Small intestine (tissue), 7 donors: ENCODE results near the gene ZNF575. TPM values are rescaled to one million over a fixed set of nuclear protein-coding genes. Genes with fewer than 3 reads are reported as not detected.

Experiments used
- DNase-seq, 2 donors: peaks; one replicate each; pipeline versions ENCODE4 v3.0.0 to v3.0.0-alpha.2; 2013
- FAIRE-seq: peaks from 2 replicates; lab custom pipeline; 2012; peaks lifted over from hg19 to GRCh38; lab: Jason Lieb, UNC
- H3K27ac ChIP-seq, 3 donors: one replicate each; pipeline ENCODE4 v1.5.1; 2013; ENCODE audit warnings: low read length in 2 of 3, mild to moderate bottlenecking in 2 of 3, control low read depth in 1 of 3, inconsistent platforms in 1 of 3, low read depth in 1 of 3, moderate library complexity in 1 of 3
- H3K27me3 ChIP-seq, 3 donors: one replicate each; pipeline ENCODE4 v1.6.1; 2013; ENCODE audit warnings: low read length in 3 of 3, inconsistent platforms in 1 of 3; ENCODE audit not compliant: control insufficient read depth in 3 of 3, insufficient read depth in 3 of 3
- H3K36me3 ChIP-seq, 3 donors: one replicate each; pipeline ENCODE4 v1.6.1; 2013; ENCODE audit warnings: low read length in 3 of 3, inconsistent platforms in 1 of 3, low read depth in 1 of 3, mild to moderate bottlenecking in 1 of 3, moderate library complexity in 1 of 3; ENCODE audit not compliant: control insufficient read depth in 3 of 3, insufficient read depth in 2 of 3
- H3K4me1 ChIP-seq, 3 donors: one replicate each; pipeline ENCODE4 v1.6.1; 2013; ENCODE audit warnings: low read length in 2 of 3, inconsistent platforms in 1 of 3, low read depth in 1 of 3, mild to moderate bottlenecking in 1 of 3, moderate library complexity in 1 of 3; ENCODE audit not compliant: control insufficient read depth in 3 of 3, insufficient read depth in 2 of 3
- H3K4me3 ChIP-seq, 3 donors: one replicate each; pipeline ENCODE4 v1.5.1; 2013; ENCODE audit warnings: low read length in 3 of 3, control low read depth in 1 of 3, inconsistent platforms in 1 of 3, low read depth in 1 of 3, mild to moderate bottlenecking in 1 of 3, moderate library complexity in 1 of 3
- H3K9me3 ChIP-seq, 2 donors: one replicate each; pipeline ENCODE4 v1.6.1; 2013; ENCODE audit warnings: low read depth in 1 of 2, low read length in 1 of 2; ENCODE audit not compliant: control insufficient read depth in 2 of 2, insufficient read depth in 1 of 2
- WGBS, 3 donors: extraction: QIAGEN DNeasy Blood & Tissue Kit; methylation state at CpG; one replicate each; pipeline ENCODE4 v1.1.7; 2013; 5-methylcytosine and 5-hydroxymethylcytosine counted together
- polyA plus RNA-seq, 4 donors: library from polyadenylated mRNA; stranded (reverse) in 3 of 4; unstranded in 1 of 4; fragments of 200-250 nt in 3 of 4; fragments of 120-200 nt in 1 of 4; gene quantifications; one replicate each; pipeline versions ENCODE4 v1.2.1 to v1.2.3, GENCODE V29; 2013
- donor health status: healthy with polysubstance abuse.
- donor health status: control.
- donor health status: control.
- donor health status: Bipolar disorder and iron deficiency.
- donor health status: healthy.

Gene ZNF575
- polyA plus RNA-seq, 4 donors: 1.1 to 4.5 (median 1.9) TPM

- Histone ChIP-seq H3K36me3 (peaks cover 5 to 72% (median 8%) of the 10 kb centered on the region in 3 donors), H3K9me3 (no peaks in the 10 kb centered on the region), H3K4me3 (no peak overlapping the region), H3K27ac (no peak overlapping the region), H3K4me1 (no peaks in the 10 kb centered on the region), H3K27me3 (no peaks in the 10 kb centered on the region)
- whole genome bisulfite sequencing, 3 donors: 84 to 93% (median 90%) methylated on average over 3 of the region's 3 CpGs
- DNase-seq: no peak
- no peak for FAIRE-seq
Measured at GRCh38 chr19:43552198-43552450, 19.1 kb downstream of the ZNF575 start.

GRCh38 chr19:43552616-43553015 is 19.6 kb downstream of the ZNF575 start:
- no peaks in the 10 kb centered on the region for H3K27me3 ChIP-seq
- H3K27ac ChIP-seq: no peak overlapping the region
- WGBS, 3 donors: 71 to 91% (median 87%) methylated on average over 3 of the region's 3 CpGs
- H3K4me3 ChIP-seq: no peak overlapping the region
- FAIRE-seq (no peak), DNase-seq (no peak)
- H3K9me3 ChIP-seq: no peaks in the 10 kb centered on the region
- H3K4me1 ChIP-seq: no peaks in the 10 kb centered on the region
- H3K36me3 ChIP-seq: peaks cover 5 to 67% (median 8%) of the 10 kb centered on the region in 3 donors

- FAIRE-seq: no peak
- Histone ChIP-seq H3K36me3 (peaks cover 5 to 71% (median 8%) of the 10 kb centered on the region in 3 donors), H3K27me3 (no peaks in the 10 kb centered on the region), H3K4me1 (no peaks in the 10 kb centered on the region), H3K4me3 (no peak overlapping the region), H3K27ac (no peak overlapping the region), H3K9me3 (no peaks in the 10 kb centered on the region)
- no peak for DNase-seq
- 74 to 91% (median 85%) methylated on average over 4 of the region's 4 CpGs for WGBS, 3 donors
Measured at GRCh38 chr19:43553656-43554055, 20.7 kb downstream of the ZNF575 start.

GRCh38 chr19:43554317-43554895 is 21.4 kb downstream of the ZNF575 start:
- no peaks in the 10 kb centered on the region for H3K27me3 ChIP-seq
- no peaks in the 10 kb centered on the region for H3K9me3 ChIP-seq
- no peak for FAIRE-seq
- no peak overlapping the region for H3K27ac ChIP-seq
- 97% methylated on average over 15 of the region's 15 CpGs for WGBS, 3 donors
- H3K36me3 ChIP-seq: peaks cover 5 to 71% (median 8%) of the 10 kb centered on the region in 3 donors
- no peak for DNase-seq
- no peaks in the 10 kb centered on the region for H3K4me1 ChIP-seq
- no peak overlapping the region for H3K4me3 ChIP-seq

GRCh38 chr19:43555185-43555770 is 22.3 kb downstream of the ZNF575 start:
- H3K4me3 ChIP-seq: no peak overlapping the region
- H3K27me3 ChIP-seq: no peaks in the 10 kb centered on the region
- FAIRE-seq (no peak), DNase-seq (peak; percentile 79 to 80)
- no peak overlapping the region for H3K27ac ChIP-seq
- no peaks in the 10 kb centered on the region for H3K9me3 ChIP-seq
- H3K4me1 ChIP-seq: no peaks in the 10 kb centered on the region
- 40 to 45% (median 43%) methylated on average over 8 of the region's 8 CpGs for WGBS, 3 donors
- H3K36me3 ChIP-seq: peaks cover 5 to 71% (median 8%) of the 10 kb centered on the region in 3 donors

- Histone ChIP-seq H3K4me1 (no peaks in the 10 kb centered on the region), H3K36me3 (peaks cover 0 to 53% (median 0%) of the 10 kb centered on the region in 3 donors), H3K27ac (no peak overlapping the region), H3K9me3 (no peaks in the 10 kb centered on the region), H3K4me3 (no peak overlapping the region), H3K27me3 (no peaks in the 10 kb centered on the region)
- 76 to 82% (median 80%) methylated on average over 6 of the region's 6 CpGs for WGBS, 3 donors
- FAIRE-seq: no peak
- no peak for DNase-seq
Measured at GRCh38 chr19:43560687-43561086, 27.7 kb downstream of the ZNF575 start.

GRCh38 chr19:43561139-43561970 is 28.4 kb downstream of the ZNF575 start:
- 90 to 94% (median 92%) methylated on average over 12 of the region's 12 CpGs for WGBS, 3 donors
- Histone ChIP-seq H3K27ac (no peak overlapping the region), H3K27me3 (no peaks in the 10 kb centered on the region), H3K9me3 (no peaks in the 10 kb centered on the region), H3K4me3 (no peak overlapping the region), H3K36me3 (peaks cover 0 to 47% (median 0%) of the 10 kb centered on the region in 3 donors), H3K4me1 (no peaks in the 10 kb centered on the region)
- DNase-seq (no peak), FAIRE-seq (no peak)

GRCh38 chr19:43562226-43562697 is 29.3 kb downstream of the ZNF575 start:
- Histone ChIP-seq H3K27me3 (no peaks in the 10 kb centered on the region), H3K36me3 (peaks cover 0 to 44% (median 0%) of the 10 kb centered on the region in 3 donors), H3K9me3 (no peaks in the 10 kb centered on the region), H3K4me3 (no peak overlapping the region), H3K4me1 (no peaks in the 10 kb centered on the region), H3K27ac (peak overlapping the region in 2 of 3 donors; percentile 44 to 77)
- DNase-seq: no peak
- no peak for FAIRE-seq
- 83 to 92% (median 87%) methylated on average over 6 of the region's 6 CpGs for WGBS, 3 donors
